IMR-90 (cell line): ENCODE data around the gene GPC6. TPM values are rescaled to one million over a fixed set of nuclear protein-coding genes. Genes with fewer than 3 reads are reported as not detected.

Experiments used
- ATAC-seq: fragments of 200-7000 bp; cut with Tn5 transposase; 2 replicates; pipeline ENCODE4 v1.9.1; 2020; ENCODE audit warnings: low read depth, mild to moderate bottlenecking, moderate library complexity
- BruUV-seq: library from RNA; stranded (reverse); fragments of 400-500 nt; replicated peaks from 2 replicates; lab custom pipeline; 2021; lab: Mats Ljungman, UMichigan
- CTCF ChIA-PET: fragments of 300-600 bp; formaldehyde crosslinking; extraction: SDS; loops from one replicate; lab custom pipeline; 2021; ENCODE audit warnings: antibody characterized with exemption; lab: Yijun Ruan, JAX
- POLR2A ChIA-PET: fragments of 300-600 bp; sonication (Branson Sonifier 250); formaldehyde crosslinking; loops from one replicate; lab custom pipeline; 2022; ENCODE audit warnings: antibody characterized with exemption; ENCODE audit not compliant: unreplicated experiment; lab: Charles Lee
- DNase-seq: peaks from one replicate; pipeline ENCODE4 v3.0.0; 2013
- H2AFZ ChIP-seq: replicated peaks from 2 replicates; pipeline ENCODE3; 2013; ENCODE audit warnings: low read length, mild to moderate bottlenecking; ENCODE audit not compliant: poor library complexity
- H2AK5ac ChIP-seq: 2 replicates; pipeline ENCODE4 v1.6.1; 2013; ENCODE audit warnings: low read depth, low read length, inconsistent platforms
- H2AK9ac ChIP-seq: replicated peaks from 2 replicates; pipeline ENCODE3; 2013; ENCODE audit warnings: mild to moderate bottlenecking, low read depth, low read length, moderate library complexity; ENCODE audit not compliant: poor library complexity
- H2BK120ac ChIP-seq: 2 replicates; pipeline ENCODE4 v1.6.1; 2013; ENCODE audit warnings: low read depth, low read length, inconsistent platforms
- H2BK15ac ChIP-seq: 3 replicates; pipeline ENCODE4 v1.6.1; 2013; ENCODE audit warnings: low read depth, low read length, inconsistent platforms
- H2BK20ac ChIP-seq: 2 replicates; pipeline ENCODE4 v1.6.1; 2013; ENCODE audit warnings: low read depth, mild to moderate bottlenecking, inconsistent platforms, low read length, moderate library complexity
- H2BK5ac ChIP-seq: 2 replicates; pipeline ENCODE4 v1.6.1; 2013; ENCODE audit warnings: mild to moderate bottlenecking, low read depth, low read length, inconsistent platforms; ENCODE audit not compliant: poor library complexity, severe bottlenecking
- H3K14ac ChIP-seq: replicated peaks from 2 replicates; pipeline ENCODE4 v1.6.1; 2013; ENCODE audit warnings: low read depth, low read length, inconsistent platforms
- H3K18ac ChIP-seq: 2 replicates; pipeline ENCODE4 v1.6.1; 2013; ENCODE audit warnings: low read depth, low read length, control low read depth
- H3K23ac ChIP-seq: 2 replicates; pipeline ENCODE4 v1.6.1; 2013; ENCODE audit warnings: low read depth, low read length, inconsistent platforms
- H3K27ac ChIP-seq: 2 replicates; pipeline ENCODE4 v1.5.1; 2013; ENCODE audit warnings: mild to moderate bottlenecking, control low read depth, low read length; ENCODE audit not compliant: insufficient read depth
- H3K27me3 ChIP-seq: 2 replicates; pipeline ENCODE4 v1.6.1; 2013; ENCODE audit warnings: low read length; ENCODE audit not compliant: control insufficient read depth, insufficient read depth
- H3K36me3 ChIP-seq: 2 replicates; pipeline ENCODE4 v1.6.1; 2013; ENCODE audit warnings: low read length, mixed read lengths; ENCODE audit not compliant: control insufficient read depth, insufficient read depth
- H3K4ac ChIP-seq: 2 replicates; pipeline ENCODE4 v1.6.1; 2013; ENCODE audit warnings: low read depth, low read length, inconsistent platforms
- H3K4me1 ChIP-seq: 2 replicates; pipeline ENCODE4 v1.6.1; 2013; ENCODE audit warnings: low read length, mixed read lengths; ENCODE audit not compliant: control insufficient read depth, insufficient read depth
- H3K4me2 ChIP-seq: 2 replicates; pipeline ENCODE4 v1.6.1; 2013; ENCODE audit warnings: low read depth, mild to moderate bottlenecking, control low read depth, low read length, moderate library complexity
- H3K4me3 ChIP-seq: 2 replicates; pipeline ENCODE4 v1.5.1; 2013; ENCODE audit warnings: low read depth, mild to moderate bottlenecking, control low read depth, low read length, moderate library complexity; ENCODE audit not compliant: insufficient read depth
- H3K56ac ChIP-seq: 2 replicates; pipeline ENCODE4 v1.6.1; 2013; ENCODE audit warnings: low read length, inconsistent platforms; ENCODE audit not compliant: insufficient read depth; ENCODE audit errors: extremely low read depth
- H3K79me1 ChIP-seq, 2 experiments: 2 replicates each; pipeline ENCODE4 v1.6.1; 2013; ENCODE audit warnings: low read length in 2 of 2, inconsistent platforms in 1 of 2, low read depth in 1 of 2
- H3K9ac ChIP-seq: 2 replicates; pipeline ENCODE4 v1.6.1; 2013; ENCODE audit warnings: low read depth, low read length, control low read depth
- H3K9me1 ChIP-seq: 2 replicates; pipeline ENCODE4 v1.6.1; 2013; ENCODE audit warnings: low read length, inconsistent platforms; ENCODE audit not compliant: insufficient read depth
- H3K9me3 ChIP-seq: 2 replicates; pipeline ENCODE4 v1.6.1; 2013; ENCODE audit warnings: low read length; ENCODE audit not compliant: control insufficient read depth, insufficient read depth
- H4K20me1 ChIP-seq: 2 replicates; pipeline ENCODE4 v1.6.1; 2013; ENCODE audit warnings: low read length, inconsistent platforms; ENCODE audit not compliant: insufficient read depth
- H4K5ac ChIP-seq: 2 replicates; pipeline ENCODE4 v1.6.1; 2013; ENCODE audit warnings: mild to moderate bottlenecking, low read depth, low read length, control low read depth
- H4K8ac ChIP-seq, 2 experiments: 2 replicates each; pipeline ENCODE4 v1.6.1; 2013; ENCODE audit warnings: low read depth in 2 of 2, low read length in 2 of 2, control low read depth in 1 of 2, inconsistent platforms in 1 of 2
- H4K91ac ChIP-seq: 2 replicates; pipeline ENCODE4 v1.6.1; 2013; ENCODE audit warnings: low read depth, low read length, inconsistent platforms; ENCODE audit not compliant: insufficient read depth
- BHLHE40 ChIP-seq: fragments of 150-350 bp; IDR thresholded peaks from 2 replicates; pipeline ENCODE4 v1.6.1; 2016; ENCODE audit warnings: mild to moderate bottlenecking, low read depth, low read length
- CEBPB ChIP-seq: IDR thresholded peaks from 2 replicates; pipeline ENCODE4 v1.6.1; 2012; ENCODE audit warnings: low read depth, low read length, improper control_type of control experiment
- CHD1 ChIP-seq: IDR thresholded peaks from 2 replicates; pipeline ENCODE4 v1.6.1; 2012; ENCODE audit warnings: low read depth, low read length, improper control_type of control experiment
- CTCF ChIP-seq: conservative IDR thresholded peaks from 2 replicates; pipeline ENCODE4 v1.5.1; 2012; ENCODE audit warnings: mild to moderate bottlenecking, low read depth, low read length, improper control_type of control experiment
- ELK1 ChIP-seq: fragments of 150-350 bp; IDR thresholded peaks from 2 replicates; pipeline ENCODE4 v1.6.1; 2016; ENCODE audit warnings: low read depth, mild to moderate bottlenecking, low read length, moderate library complexity, borderline replicate concordance
- FOS ChIP-seq: fragments of 150-350 bp; IDR thresholded peaks from 2 replicates; pipeline ENCODE4 v1.6.1; 2016; ENCODE audit warnings: low read depth, low read length
- MAFK ChIP-seq: IDR thresholded peaks from 2 replicates; pipeline ENCODE4 v1.6.1; 2012; ENCODE audit warnings: low read depth, low read length, improper control_type of control experiment
- MAZ ChIP-seq: IDR thresholded peaks from 2 replicates; pipeline ENCODE4 v1.6.1; 2012; ENCODE audit warnings: low read depth, mild to moderate bottlenecking, low read length, improper control_type of control experiment, moderate library complexity, borderline replicate concordance
- MXI1 ChIP-seq: IDR thresholded peaks from 2 replicates; pipeline ENCODE4 v1.6.1; 2012; ENCODE audit warnings: low read depth, mild to moderate bottlenecking, low read length, moderate library complexity, borderline replicate concordance
- NFE2L2 ChIP-seq: fragments of 150-350 bp; IDR thresholded peaks from 2 replicates; pipeline ENCODE4 v1.6.1; 2016; ENCODE audit warnings: low read depth, mild to moderate bottlenecking, low read length
- POLR2A ChIP-seq: IDR thresholded peaks from 2 replicates; pipeline ENCODE4 v1.6.1; 2012; ENCODE audit warnings: mild to moderate bottlenecking, low read depth, low read length
- RAD21 ChIP-seq: IDR thresholded peaks from 2 replicates; pipeline ENCODE4 v1.6.1; 2012; ENCODE audit warnings: low read length, improper control_type of control experiment
- RCOR1 ChIP-seq: IDR thresholded peaks from 2 replicates; pipeline ENCODE4 v1.6.1; 2012; ENCODE audit warnings: mild to moderate bottlenecking, low read length, improper control_type of control experiment; ENCODE audit not compliant: insufficient replicate concordance
- RFX5 ChIP-seq: IDR thresholded peaks from 2 replicates; pipeline ENCODE4 v1.8.0; 2012; ENCODE audit warnings: low read depth, mild to moderate bottlenecking, low read length, moderate library complexity
- SMC3 ChIP-seq: fragments of 150-350 bp; IDR thresholded peaks from 2 replicates; pipeline ENCODE4 v1.6.1; 2016; ENCODE audit warnings: low read depth, mild to moderate bottlenecking, antibody characterized with exemption, low read length, moderate library complexity
- USF2 ChIP-seq: fragments of 150-350 bp; IDR thresholded peaks from 2 replicates; pipeline ENCODE4 v1.6.1; 2017; ENCODE audit warnings: mild to moderate bottlenecking, antibody characterized with exemption, low read length, low read depth
- WGBS, 2 experiments: methylation state at CpG; one replicate each; pipeline versions ENCODE4 v1.1.5 to v1.1.7; 2013; ENCODE audit warnings: missing lambda C conversion rate in 2 of 2; ENCODE audit not compliant: insufficient read length in 1 of 2; ENCODE audit errors: extremely low coverage in 2 of 2; 5-methylcytosine and 5-hydroxymethylcytosine counted together
- dilution Hi-C: fragments of 300-500 bp; cut with HindIII; formaldehyde crosslinking; loops from one replicate; pipeline ENCODE4 v1.14.3; 2018; ENCODE audit warnings: low sequenced_read_pairs; ENCODE audit not compliant: unreplicated experiment
- in situ Hi-C: fragments of 300-500 bp; cut with MboI; formaldehyde crosslinking; loops from 3 replicates; pipeline ENCODE4 v1.14.3; 2019; ENCODE audit warnings: low sequenced_read_pairs, inconsistent platforms, mixed read lengths
- intact Hi-C: fragments of 100-400 bp; cut with micrococcal nuclease; formaldehyde crosslinking; loops from 2 replicates; pipeline ENCODE4 v1.10.0; 2022
- polyA plus RNA-seq, 3 experiments: library from polyadenylated mRNA; depleted of rRNA; stranded (reverse); fragments of >200 nt; gene quantifications; 2 replicates each; pipeline ENCODE4 v1.2.3, GENCODE V29; 2012; ENCODE audit warnings: low replicate concordance in 1 of 3
- total RNA-seq: library from RNA; depleted of rRNA; stranded (reverse); fragments of >200 nt; gene quantifications from 2 replicates; pipeline ENCODE4 v1.2.3, GENCODE V29; 2012

GPC6 gene
- total and polyA plus RNA-seq, 2 of the 4 experiments (the other 2 are of a cell fraction) = 14.9 to 39.4 TPM

- in situ Hi-C loops (no loop called here), intact Hi-C loops (loop anchor here (5.0 kb wide), 1 partner anchor 398 kb away; no protein-coding TSS in a partner anchor), dilution Hi-C loops (no loop called here)
- H3K4ac ChIP-seq = no peak overlapping the region
- H4K5ac ChIP-seq = no peak overlapping the region
- no peaks in the 10 kb centered on the region for H3K27me3 ChIP-seq
- no peaks in the 10 kb centered on the region; a peak in 1 of 4 replicates for H3K79me1 ChIP-seq
- CTCF ChIA-PET = no interaction called here
- no peak for ATAC-seq
- H2AFZ ChIP-seq = no peak overlapping the region
- no peak overlapping the region for H3K56ac ChIP-seq
- no peak overlapping the region for H2BK5ac ChIP-seq
- no peaks in the 10 kb centered on the region for H3K36me3 ChIP-seq
- no peak overlapping the region for H3K4me3 ChIP-seq
- H3K4me2 ChIP-seq = no peak overlapping the region
- no peak overlapping the region for H3K27ac ChIP-seq
- H4K20me1 ChIP-seq = no peaks in the 10 kb centered on the region
- H2AK5ac ChIP-seq = no peak overlapping the region
- H4K91ac ChIP-seq = no peak overlapping the region
- WGBS, 2 experiments = no CpG with 5 or more reads among the region's 2 CpGs
- no peak overlapping the region for H2BK20ac ChIP-seq
- no peaks in the 10 kb centered on the region for H3K9me1 ChIP-seq
- BruUV-seq = no TSS peak
- POLR2A ChIA-PET = no interaction called here
- peaks cover 1% of the 10 kb centered on the region; the same call in 1 of the 2 replicates for H3K4me1 ChIP-seq
- TF ChIP-seq CHD1 = no peak
- no peak for TF ChIP-seq CEBPB
- TF ChIP-seq USF2 = no peak
- no peak for TF ChIP-seq RAD21
- no peak for TF ChIP-seq CTCF
- TF ChIP-seq MAZ = no peak
- no peak for TF ChIP-seq POLR2A
- TF ChIP-seq BHLHE40 = no peak
- TF ChIP-seq RFX5 = no peak
- TF ChIP-seq NFE2L2 = no peak
- no peak for TF ChIP-seq SMC3
- TF ChIP-seq FOS = no peak
- TF ChIP-seq RCOR1 = no peak
- TF ChIP-seq ELK1 = no peak
- no peak for TF ChIP-seq MXI1
- TF ChIP-seq MAFK = no peak
- no peak overlapping the region for H2BK120ac ChIP-seq
- no peaks in the 10 kb centered on the region for H3K9me3 ChIP-seq
- no peak overlapping the region for H4K8ac ChIP-seq
- no peak overlapping the region; the same call in 1 of the 2 replicates for H3K14ac ChIP-seq
- DNase-seq = no peak
- H3K9ac ChIP-seq = no peak overlapping the region
- H3K23ac ChIP-seq = no peak overlapping the region
- no peak overlapping the region for H2AK9ac ChIP-seq
- no peak overlapping the region for H2BK15ac ChIP-seq
- no peak overlapping the region for H3K18ac ChIP-seq
Observed at GRCh38 chr13:93964146-93964512, 737.5 kb downstream of the GPC6 start.
